Stomach (tissue), 9 donors: ENCODE data around the gene DLG5. TPM values are rescaled to one million over a fixed set of nuclear protein-coding genes. Genes with fewer than 3 reads are reported as not detected.

Source experiments
- DNase-seq, 2 donors: peaks; one replicate each; pipeline versions ENCODE4 v3.0.0 to v3.0.0-alpha.2; 2013 to 2019
- H3K27ac ChIP-seq, 5 donors: fragments of 200-600 bp in 4 of 5; sonication (generic) in 4 of 5; one replicate each; pipeline ENCODE4 v1.5.1; 2013 to 2019; ENCODE audit warnings: mild to moderate bottlenecking in 1 of 5, moderate library complexity in 1 of 5
- H3K27me3 ChIP-seq, 3 donors: fragments of 200-600 bp; sonication (generic); one replicate each; pipeline ENCODE4 v1.5.1; 2017 to 2019; ENCODE audit warnings: mixed run types in 1 of 3
- H3K36me3 ChIP-seq, 4 donors: fragments of 200-600 bp; sonication (generic); 1 replicate in 3 of 4; 2 replicates in 1 of 4; pipeline ENCODE4 v1.5.1; 2016 to 2019
- H3K4me1 ChIP-seq, 4 donors: fragments of 200-600 bp; sonication (generic); one replicate each; pipeline ENCODE4 v1.5.1; 2016 to 2019
- H3K4me3 ChIP-seq, 4 donors: fragments of 200-600 bp; sonication (generic) in 3 of 4; one replicate each; pipeline ENCODE4 v1.5.1; 2016 to 2019; ENCODE audit warnings: mild to moderate bottlenecking in 1 of 4
- H3K9me3 ChIP-seq, 4 donors: fragments of 200-600 bp; sonication (generic); one replicate each; pipeline ENCODE4 v1.5.1; 2016 to 2019
- EP300 ChIP-seq: sonication (generic); formaldehyde crosslinking; IDR thresholded peaks from one replicate; pipeline ENCODE4 v1.6.1; 2017; ENCODE audit warnings: antibody characterized with exemption
- POLR2A ChIP-seq, 4 donors: fragments of 450-650 bp; IDR thresholded peaks; one replicate each; pipeline ENCODE4 v1.6.1; 2016; ENCODE audit warnings: antibody characterized with exemption in 4 of 4, control low read depth in 2 of 4, mild to moderate bottlenecking in 1 of 4, moderate library complexity in 1 of 4
- POLR2AphosphoS5 ChIP-seq, 3 donors: sonication (generic); formaldehyde crosslinking; IDR thresholded peaks; one replicate each; pipeline ENCODE4 v1.6.1; 2016; ENCODE audit warnings: antibody characterized with exemption in 3 of 3
- WGBS, 5 donors: extraction: QIAGEN DNeasy Blood & Tissue Kit in 3 of 5; methylation state at CpG; one replicate each; pipeline versions ENCODE4 v1.1.5 to v1.1.7; 2013 to 2018; 5-methylcytosine and 5-hydroxymethylcytosine counted together
- intact Hi-C: fragments of 100-400 bp; cut with DNase I; formaldehyde crosslinking; loops from one replicate; pipeline ENCODE4 v1.15.1; 2023; ENCODE audit warnings: low total_unique reads
- polyA plus RNA-seq, 3 donors: library from polyadenylated mRNA; stranded (reverse); fragments of 200-250 nt; gene quantifications; one replicate each; pipeline ENCODE4 v1.2.3, GENCODE V29; 2013
- total RNA-seq, 5 donors: library from RNA; depleted of rRNA; stranded (reverse); fragments of >200 nt; gene quantifications; one replicate each; pipeline versions ENCODE4 v1.1.0 to v1.2.3, GENCODE V29; 2014 to 2016
- TF ChIP-seq, protein P1 (sequence below), 7 experiments: fragments of 450-650 bp in 4 of 7; fragments of 200-600 bp in 3 of 7; sonication (generic) in 3 of 7; IDR thresholded peaks; one replicate each; pipeline ENCODE4 v1.5.1; 2016 to 2019; ENCODE audit warnings: antibody characterized with exemption in 7 of 7, control low read depth in 2 of 7, mild to moderate bottlenecking in 1 of 7
- donor health status: healthy with polysubstance abuse.
- donor health status: Bipolar disorder and iron deficiency.
- donor health status: healthy.

The DLG5 gene
- total and polyA plus RNA-seq, 8 donors: 9.2 to 134 (median 32.7) TPM

DNA sequence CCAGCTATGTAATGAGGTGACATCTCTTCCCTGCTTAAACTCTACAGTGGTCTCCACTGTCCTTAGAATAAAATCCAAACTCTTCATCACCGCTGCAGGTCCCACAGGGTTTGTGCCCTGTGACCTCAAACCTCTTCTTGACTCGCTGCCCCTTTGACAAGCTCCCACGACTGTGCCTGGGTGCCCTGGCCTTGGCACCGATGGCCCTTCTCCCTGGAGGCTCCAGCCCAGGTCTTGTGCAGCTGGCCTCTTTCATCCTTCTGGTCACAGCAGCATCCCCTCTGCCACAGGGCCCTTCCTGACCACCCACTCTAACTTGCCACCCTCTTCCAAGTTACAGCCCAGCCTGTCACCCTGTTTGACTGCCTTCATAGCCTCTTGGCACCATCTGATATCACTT is 108.2 kb downstream of the DLG5 start:
- WGBS, 5 donors: 85 to 97% (median 94%) methylated on average over 4 of the region's 4 CpGs
- peaks cover 62 to 98% (median 97%) of the 10 kb centered on the region in 4 donors for H3K36me3 ChIP-seq
- no peak for TF ChIP-seq POLR2A (IDR thresholded peaks at IDR 0.05)
- no peak for TF ChIP-seq EP300
- TF ChIP-seq POLR2AphosphoS5 (IDR thresholded peaks at IDR 0.05): no peak
- TF ChIP-seq, protein P1, sequence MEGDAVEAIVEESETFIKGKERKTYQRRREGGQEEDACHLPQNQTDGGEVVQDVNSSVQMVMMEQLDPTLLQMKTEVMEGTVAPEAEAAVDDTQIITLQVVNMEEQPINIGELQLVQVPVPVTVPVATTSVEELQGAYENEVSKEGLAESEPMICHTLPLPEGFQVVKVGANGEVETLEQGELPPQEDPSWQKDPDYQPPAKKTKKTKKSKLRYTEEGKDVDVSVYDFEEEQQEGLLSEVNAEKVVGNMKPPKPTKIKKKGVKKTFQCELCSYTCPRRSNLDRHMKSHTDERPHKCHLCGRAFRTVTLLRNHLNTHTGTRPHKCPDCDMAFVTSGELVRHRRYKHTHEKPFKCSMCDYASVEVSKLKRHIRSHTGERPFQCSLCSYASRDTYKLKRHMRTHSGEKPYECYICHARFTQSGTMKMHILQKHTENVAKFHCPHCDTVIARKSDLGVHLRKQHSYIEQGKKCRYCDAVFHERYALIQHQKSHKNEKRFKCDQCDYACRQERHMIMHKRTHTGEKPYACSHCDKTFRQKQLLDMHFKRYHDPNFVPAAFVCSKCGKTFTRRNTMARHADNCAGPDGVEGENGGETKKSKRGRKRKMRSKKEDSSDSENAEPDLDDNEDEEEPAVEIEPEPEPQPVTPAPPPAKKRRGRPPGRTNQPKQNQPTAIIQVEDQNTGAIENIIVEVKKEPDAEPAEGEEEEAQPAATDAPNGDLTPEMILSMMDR (IDR thresholded peaks at IDR 0.05): no peak

DNA sequence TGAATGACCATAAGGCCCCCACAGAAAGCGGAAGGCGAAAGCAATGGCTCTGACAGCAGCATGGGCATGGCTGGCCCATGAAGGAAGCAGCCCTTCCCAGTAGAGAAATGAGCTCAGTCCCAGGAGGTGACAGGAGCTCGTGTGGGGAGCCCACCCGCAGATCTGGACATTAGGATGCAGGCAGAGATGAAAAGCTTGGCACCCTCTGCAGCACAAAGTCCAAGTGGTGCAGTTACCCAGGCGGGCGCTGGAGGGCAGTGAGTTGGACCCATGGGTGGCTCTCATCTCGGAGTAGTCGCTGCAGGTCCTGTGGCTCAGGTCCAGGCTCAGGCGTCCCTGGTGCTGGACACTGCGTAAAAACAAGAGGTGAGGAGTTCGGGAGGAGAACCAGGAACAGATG is 109.0 kb downstream of the DLG5 start:
- H3K36me3 ChIP-seq: peaks cover 69 to 100% (median 99%) of the 10 kb centered on the region in 4 donors
- intact Hi-C loops: no loop called here
- WGBS, 5 donors: 91 to 95% (median 94%) methylated on average over 11 of the region's 11 CpGs
- H3K27me3 ChIP-seq: no peaks in the 10 kb centered on the region
- H3K9me3 ChIP-seq: no peaks in the 10 kb centered on the region
- no peak overlapping the region for H3K27ac ChIP-seq
- no peak overlapping the region for H3K4me3 ChIP-seq
- no peak for DNase-seq
- no peaks in the 10 kb centered on the region for H3K4me1 ChIP-seq
- TF ChIP-seq POLR2AphosphoS5 (IDR thresholded peaks at IDR 0.05) (no peak), POLR2A (IDR thresholded peaks at IDR 0.05) (no peak), EP300 (no peak)
- TF ChIP-seq, protein P1 (IDR thresholded peaks at IDR 0.05): no peak

More for the DNA sequence above, 108.2 kb downstream of the DLG5 start:
- Histone ChIP-seq H3K27me3 (no peaks in the 10 kb centered on the region), H3K27ac (no peak overlapping the region), H3K4me3 (no peak overlapping the region), H3K4me1 (no peaks in the 10 kb centered on the region), H3K9me3 (no peaks in the 10 kb centered on the region)
- intact Hi-C loops: no loop called here
- no peak for DNase-seq

DNA sequence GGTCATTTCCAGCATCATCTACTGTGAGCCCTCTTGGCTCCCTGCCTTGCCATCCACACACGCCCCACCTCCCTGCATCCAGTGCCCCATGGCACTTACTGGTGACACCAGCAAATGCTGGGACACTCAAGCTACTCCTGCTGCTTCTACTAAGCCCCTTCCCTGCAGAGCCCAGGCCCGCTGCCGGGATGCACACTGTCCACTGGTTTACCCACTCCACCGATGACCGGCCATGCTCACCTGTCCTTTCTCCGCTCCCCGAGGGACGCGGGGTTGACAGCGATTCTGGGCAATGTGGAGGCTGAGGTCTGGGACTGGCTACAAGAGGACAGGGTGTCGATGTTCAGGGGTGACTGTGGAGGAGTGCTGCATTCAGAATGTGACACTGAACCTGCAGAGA is 110.2 kb downstream of the DLG5 start:
- H3K36me3 ChIP-seq: peaks cover 70 to 100% (median 99%) of the 10 kb centered on the region in 4 donors
- no peak overlapping the region for H3K27ac ChIP-seq
- H3K27me3 ChIP-seq: no peaks in the 10 kb centered on the region
- no peak for DNase-seq
- H3K9me3 ChIP-seq: no peaks in the 10 kb centered on the region
- H3K4me3 ChIP-seq: no peak overlapping the region
- WGBS, 5 donors: 88 to 97% (median 95%) methylated on average over 11 of the region's 11 CpGs
- TF ChIP-seq POLR2A (IDR thresholded peaks at IDR 0.05) (no peak), POLR2AphosphoS5 (IDR thresholded peaks at IDR 0.05) (no peak)
- TF ChIP-seq, protein P1 (IDR thresholded peaks at IDR 0.05): no peak
- H3K4me1 ChIP-seq: no peaks in the 10 kb centered on the region
- intact Hi-C loops: no loop called here

DNA sequence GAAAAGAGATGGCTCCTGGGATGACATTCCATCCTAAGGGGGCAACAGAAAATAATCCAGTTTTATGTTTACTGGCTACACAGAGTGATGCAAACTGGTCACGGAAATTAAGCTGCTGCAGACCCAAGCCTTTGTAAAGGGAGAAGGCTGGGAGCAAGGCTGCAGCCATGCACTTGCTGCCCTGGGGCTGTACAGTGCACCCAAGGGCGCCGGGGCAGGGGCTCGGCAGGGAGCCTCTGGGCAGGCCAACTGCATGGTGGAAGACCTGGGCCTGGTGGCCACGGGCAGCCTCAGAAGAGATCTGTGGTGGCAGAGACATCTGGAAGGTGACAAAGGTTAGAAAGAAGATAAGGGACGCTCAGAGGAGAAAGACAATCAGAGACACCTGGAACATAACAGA is 113.8 kb downstream of the DLG5 start:
- no peak for DNase-seq
- Histone ChIP-seq H3K27me3 (no peaks in the 10 kb centered on the region), H3K9me3 (no peaks in the 10 kb centered on the region), H3K4me1 (no peaks in the 10 kb centered on the region), H3K4me3 (no peak overlapping the region), H3K27ac (no peak overlapping the region), H3K36me3 (peaks cover 83 to 100% (median 99%) of the 10 kb centered on the region in 4 donors)
- TF ChIP-seq POLR2AphosphoS5 (IDR thresholded peaks at IDR 0.05) (no peak), EP300 (no peak), POLR2A (IDR thresholded peaks at IDR 0.05) (no peak)
- TF ChIP-seq, protein P1 (IDR thresholded peaks at IDR 0.05): no peak
- intact Hi-C loops: no loop called here
- 88 to 93% (median 91%) methylated on average over 6 of the region's 6 CpGs for WGBS, 5 donors
